ENCODE measurements around the gene SPATA2.
"Not testable (repeated sequence)": the region's sequence is repeated elsewhere in the genome, so short reads cannot be mapped to it uniquely, and the experiment has no call there.

The SPATA2 gene

DNA sequence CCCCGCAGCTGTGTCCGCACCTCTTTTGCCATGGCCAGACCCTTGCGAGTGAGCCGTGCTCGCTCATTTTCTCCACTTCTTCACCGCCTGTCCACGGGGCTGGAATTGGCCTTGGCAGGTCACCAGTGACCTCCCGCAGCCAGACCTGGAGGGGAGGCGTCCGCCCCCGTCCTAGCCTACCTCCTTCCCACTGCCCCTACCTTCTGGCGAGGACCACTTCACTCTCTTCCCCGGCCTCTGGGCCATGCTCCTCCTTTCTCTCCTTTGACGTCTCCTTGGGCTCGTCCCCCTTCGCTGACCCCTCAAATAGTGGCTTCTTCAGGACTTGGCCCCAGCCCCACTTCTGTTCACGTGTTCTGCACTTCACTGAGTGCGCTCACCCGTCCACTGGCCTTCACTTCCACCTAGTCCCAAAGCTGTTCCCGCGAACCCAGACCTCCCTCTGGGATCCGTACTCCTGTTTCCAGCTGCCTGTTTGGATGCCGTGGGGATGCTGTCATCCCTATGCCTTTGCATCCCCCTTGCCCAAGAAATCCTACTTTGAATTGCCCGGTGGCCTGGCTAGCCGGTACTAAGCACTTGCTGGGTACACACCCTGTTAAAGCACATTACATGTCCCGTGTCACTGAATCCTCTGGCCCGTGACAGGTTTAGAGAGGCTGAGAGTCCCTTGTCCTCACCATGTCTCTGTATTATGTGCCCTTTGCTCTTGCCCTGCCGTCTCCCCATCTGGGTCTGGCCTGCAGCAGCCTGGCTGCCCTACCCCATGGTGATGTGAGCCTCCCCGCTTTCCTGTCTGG, 33.0 kb downstream of the SPATA2 start:
- DNase-seq, result no peak

DNA sequence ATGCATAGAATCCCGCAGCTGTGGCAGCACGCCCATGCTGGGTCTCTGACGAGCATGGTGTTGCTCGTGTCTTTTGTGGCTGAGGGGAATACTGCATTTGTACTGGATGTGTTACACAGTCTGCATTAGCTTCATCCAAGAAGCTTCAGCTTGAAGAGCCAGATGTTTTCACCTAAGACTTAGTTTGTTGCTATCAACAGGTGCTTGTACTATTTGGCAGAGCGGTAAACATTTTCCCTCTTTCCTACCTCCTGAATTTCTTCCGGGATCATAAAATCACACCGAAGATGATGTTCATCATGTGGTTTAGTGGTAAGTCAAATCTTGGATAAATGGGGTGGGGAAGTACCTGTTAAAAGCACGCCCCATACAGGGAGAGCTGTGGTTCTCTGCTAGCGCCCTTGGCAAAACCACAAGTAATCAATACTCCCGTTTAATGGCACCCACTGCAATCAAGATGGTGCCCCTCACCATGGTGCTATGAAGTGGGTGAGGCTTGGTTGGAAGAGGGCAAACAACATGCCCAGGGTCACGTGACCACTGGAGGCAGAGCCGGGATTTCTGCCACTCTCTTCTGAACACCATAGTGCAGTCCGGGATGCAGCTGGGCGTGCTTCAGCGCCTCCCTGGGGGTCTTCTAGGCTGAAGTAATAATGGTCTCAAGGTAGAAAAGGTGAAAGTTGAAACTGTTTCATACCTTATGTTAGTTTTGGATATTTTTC, 34.4 kb downstream of the SPATA2 start:
- DNase-seq, result no peak

DNA sequence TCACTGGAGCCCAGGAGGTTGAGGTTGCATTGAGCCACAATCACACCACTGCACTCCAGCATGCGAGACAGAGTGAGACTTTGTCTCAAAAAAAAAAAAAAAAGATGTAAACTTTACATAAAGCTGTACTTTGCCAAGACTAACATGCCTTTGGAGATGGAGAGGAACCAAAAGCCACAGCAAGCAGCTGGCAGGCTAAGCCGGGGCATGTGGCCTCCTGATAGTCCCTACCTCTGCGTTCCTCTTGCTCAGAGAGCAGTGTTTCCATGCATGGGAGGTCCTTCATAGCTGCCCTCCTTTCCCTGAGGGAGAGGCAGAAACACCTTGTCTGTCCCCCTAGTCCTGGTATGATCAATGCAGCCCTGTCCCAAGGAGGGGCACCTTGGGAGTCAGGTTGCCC, 35.2 kb downstream of the SPATA2 start:
- no peak for DNase-seq

DNA sequence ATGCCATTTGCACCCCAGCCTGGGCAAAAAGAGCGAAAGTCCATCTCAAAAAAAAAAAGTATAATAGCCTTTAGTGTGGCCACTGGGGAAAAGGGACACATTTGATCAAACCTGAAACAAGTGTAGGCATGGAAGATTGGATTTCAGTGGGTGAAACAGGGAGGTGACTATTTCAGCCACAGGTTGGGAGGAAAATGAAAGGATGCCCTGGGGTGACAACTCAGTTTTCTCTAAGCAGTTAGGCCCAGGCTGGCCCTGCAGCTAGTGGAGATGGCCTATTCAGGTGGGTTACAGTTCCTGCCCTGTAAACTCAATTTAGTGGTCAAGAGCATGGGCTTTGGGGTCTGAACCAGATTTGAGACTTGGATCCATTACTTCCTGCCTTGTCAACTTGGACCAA, 36.4 kb downstream of the SPATA2 start:
- no peak for DNase-seq

GRCh38 chr20:49877386-49877921, 37.9 kb downstream of the SPATA2 start:
- no peak for DNase-seq

DNA sequence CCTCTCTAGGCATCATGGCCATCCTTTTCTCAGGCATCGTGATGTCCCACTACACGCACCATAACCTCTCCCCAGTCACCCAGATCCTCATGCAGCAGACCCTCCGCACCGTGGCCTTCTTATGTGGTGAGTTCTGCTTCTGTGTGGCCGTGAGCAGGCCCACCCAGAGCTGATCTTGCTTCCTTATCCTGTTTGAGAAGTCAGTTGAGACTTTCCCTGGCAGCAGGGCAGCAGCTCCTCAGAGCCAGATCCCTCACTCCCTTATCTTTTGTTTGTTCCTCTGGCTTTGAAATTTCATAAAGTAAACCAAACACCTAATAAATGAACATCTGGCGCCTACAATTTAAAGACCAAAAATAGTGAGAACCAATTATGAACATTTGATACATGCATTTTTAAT, 40.6 kb downstream of the SPATA2 start:
- no peak for DNase-seq

DNA sequence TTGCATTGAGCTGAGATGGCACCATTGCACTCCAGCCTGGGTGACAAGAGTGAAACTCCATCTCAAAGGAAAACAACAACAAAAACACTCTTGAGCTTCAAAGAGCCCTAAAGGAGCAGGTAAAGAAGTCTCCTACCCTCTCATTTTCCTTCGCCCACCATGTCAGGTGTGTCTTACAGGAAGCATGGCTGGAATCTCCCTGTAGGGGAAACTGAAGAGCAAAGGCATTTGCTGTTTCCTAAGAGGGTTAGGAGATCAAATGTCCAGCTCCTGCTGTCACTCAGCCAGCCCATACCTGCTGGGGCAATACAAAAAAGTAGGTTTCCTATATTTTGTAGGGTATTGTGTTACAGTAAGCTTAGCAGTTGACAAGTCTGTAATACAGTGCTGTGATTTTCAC, 43.3 kb downstream of the SPATA2 start:
- DNase-seq, result no peak

- DNase-seq, result no peak
These were observed 43.9 kb downstream of the SPATA2 start for GRCh38 chr20:49871391-49871948.

- no peak for DNase-seq
These were observed 45.1 kb downstream of the SPATA2 start for GRCh38 chr20:49870261-49870660.

DNA sequence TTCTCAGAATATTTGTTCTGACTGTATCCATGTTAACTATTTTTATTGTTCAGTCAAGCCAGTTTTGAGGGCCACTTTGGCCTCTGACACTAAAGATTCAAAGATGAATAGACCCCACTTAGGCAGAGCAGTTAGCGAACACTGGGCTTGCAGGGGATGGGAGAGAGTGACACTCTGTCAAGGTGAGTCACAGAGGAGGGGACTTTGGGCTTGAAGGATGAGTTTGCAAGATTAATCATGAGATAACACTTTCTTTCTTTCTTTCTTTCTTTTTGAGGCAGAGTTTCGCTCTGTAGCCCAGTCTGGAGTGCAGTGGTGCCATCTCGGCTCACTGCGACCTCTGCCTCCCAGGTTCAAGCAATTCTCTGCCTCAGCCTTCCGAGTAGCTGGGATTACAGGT, 46.4 kb downstream of the SPATA2 start:
- no peak for DNase-seq

DNA sequence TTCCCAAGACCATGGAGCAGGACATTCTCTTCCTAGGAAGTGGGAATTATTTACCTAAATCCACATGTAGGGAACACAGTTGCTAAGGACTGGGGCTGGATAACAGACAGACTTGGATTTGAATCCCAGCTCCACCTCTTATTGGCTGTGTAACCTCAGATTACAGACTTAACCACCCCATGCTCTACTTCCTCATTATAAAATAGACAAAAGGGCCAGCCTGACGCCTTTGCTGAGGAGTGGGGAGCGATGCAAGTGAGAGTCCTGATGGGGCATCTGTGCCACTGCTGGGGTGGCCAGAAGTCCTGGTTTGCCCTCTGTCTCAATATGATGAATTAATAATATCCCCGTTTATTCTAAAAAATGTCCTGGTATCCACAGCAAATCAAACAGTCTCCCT, 46.8 kb downstream of the SPATA2 start:
- no peak for DNase-seq

GRCh38 chr20:49867453-49868215, 47.7 kb downstream of the SPATA2 start:
- no peak for DNase-seq

DNA sequence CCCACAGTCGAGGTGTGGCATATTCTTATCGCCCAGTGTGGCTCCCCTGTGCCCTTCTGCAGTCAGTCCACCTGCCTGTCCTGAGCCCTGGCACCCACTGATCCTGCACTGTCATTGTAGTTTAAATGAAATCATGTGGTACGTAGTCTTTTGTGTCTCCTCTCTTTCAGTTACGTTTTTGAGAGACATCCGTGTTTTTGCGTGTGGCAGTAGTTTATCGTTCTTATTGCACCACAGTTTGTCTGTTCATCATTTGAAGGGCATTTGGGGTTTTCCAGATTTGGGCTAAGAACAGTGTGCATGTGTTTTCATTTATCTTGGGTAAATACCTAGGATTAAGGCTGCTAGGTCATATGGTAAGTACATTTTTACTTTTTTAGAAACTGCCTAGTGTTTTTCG, 49.3 kb downstream of the SPATA2 start:
- DNase-seq, result no peak

DNA sequence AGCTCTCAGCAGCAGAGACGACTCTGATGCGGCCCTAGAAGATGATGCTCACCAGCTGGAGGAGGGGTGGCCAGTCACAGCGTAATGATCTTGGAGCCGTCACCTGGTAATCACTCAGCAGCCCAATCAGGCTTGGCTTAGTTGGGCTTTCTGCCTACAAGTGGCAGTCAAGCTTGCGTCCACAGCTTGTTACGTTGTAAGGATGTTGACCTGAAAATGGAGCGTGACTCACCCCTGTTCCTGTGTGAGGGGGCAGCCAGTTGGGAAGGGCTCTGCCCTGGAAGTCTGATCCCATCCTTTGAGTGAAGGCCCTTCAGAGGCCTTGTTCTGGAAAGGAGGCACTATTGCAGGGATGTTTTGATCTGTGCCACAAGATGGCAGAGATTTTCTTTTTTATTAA, 49.8 kb downstream of the SPATA2 start:
- DNase-seq, result no peak

DNA sequence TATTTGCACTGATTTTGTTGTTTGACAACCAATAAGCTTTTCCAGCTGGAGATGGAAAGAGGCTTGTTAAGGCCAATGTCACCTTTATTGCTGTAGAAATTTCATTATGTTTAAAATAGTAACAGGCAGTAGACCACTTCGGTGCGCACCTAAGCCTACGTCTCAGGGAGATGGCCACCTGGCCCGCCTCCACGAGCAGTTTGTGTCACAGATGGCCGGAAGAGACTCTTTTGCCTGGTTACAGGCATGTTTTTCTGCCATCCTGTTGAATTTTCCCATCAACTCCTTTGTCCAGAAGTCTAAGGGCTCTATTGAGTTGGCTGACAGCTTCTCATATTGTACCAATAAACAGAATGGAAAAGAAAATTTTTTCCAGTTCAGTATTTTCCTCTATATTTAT, 51.7 kb downstream of the SPATA2 start:
- no peak for DNase-seq

- no peak for DNase-seq
These were observed 52.6 kb downstream of the SPATA2 start for GRCh38 chr20:49862607-49863200.

DNA sequence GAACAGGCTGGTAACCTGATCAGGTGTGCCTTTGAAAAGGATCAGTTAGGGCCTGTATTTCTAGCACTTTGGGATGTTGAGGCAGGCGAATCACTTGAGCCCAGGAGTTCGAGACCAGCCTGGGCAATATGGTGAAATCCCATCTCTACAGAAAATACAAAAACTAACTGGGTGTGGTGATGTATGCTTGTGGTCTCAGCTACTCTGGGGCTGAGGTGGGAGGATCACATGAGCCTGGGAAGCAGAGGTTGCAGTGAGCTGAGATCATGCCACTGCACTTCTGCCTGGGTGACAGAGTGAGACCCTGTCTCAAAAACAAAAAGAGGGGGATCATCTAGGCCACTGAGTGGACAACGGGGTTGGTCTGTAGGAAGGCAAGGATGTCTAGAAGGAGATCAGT, 54.1 kb downstream of the SPATA2 start:
- DNase-seq, result not testable (repeated sequence)

DNA sequence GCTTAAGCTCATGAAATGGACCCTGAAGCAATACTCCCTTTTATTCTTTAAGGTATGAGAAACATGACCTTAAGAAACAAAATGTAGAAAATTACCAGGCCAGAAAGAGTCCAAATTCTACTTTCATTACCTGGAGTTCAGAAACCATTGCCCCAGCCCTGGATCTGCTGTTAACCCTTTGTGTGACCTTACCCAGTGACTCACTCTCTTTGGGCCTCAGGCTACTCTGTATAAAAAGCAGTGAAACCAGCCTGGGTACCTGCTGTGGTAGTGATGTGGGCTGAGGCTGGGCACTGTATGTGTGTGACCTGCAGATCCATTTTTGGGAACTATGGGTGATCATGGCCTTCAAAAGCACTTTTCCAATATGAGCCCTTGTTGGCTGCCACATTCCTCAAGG, 55.5 kb downstream of the SPATA2 start:
- DNase-seq, result no peak

DNA sequence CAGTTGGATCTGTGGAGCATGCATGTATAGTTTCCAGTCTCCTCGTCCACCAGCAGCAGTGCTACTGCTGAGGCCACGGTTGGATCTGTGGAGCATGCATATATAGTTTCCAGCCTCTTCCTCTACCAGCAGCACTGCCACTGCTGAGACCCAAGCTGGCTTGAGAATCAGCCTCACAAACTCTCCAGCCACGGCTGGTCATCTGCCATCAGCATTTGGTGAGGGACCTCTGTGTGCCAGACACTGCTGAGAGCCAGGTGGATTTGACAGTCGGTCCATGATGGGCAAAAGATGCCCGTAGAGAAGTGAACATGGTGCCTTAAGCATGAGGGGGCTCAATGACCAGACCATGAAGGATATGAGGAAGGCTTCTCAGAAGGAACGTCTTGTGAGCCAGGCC, 56.3 kb downstream of the SPATA2 start:
- DNase-seq, result no peak

- DNase-seq, result no peak
These were observed 57.2 kb downstream of the SPATA2 start for GRCh38 chr20:49858076-49858585.

- no peak for DNase-seq
These were observed 58.4 kb downstream of the SPATA2 start for GRCh38 chr20:49856904-49857303.

- no peak for DNase-seq
These were observed 61.0 kb downstream of the SPATA2 start for GRCh38 chr20:49854190-49854875.

All from NCI-H1105 (cell line).